Measurements from ENCODE around the gene GSG1. TPM values are rescaled to one million over a fixed set of nuclear protein-coding genes. Genes with fewer than 3 reads are reported as not detected.
A peak's percentile ranks its signal among the peaks of the same experiment; 100 is the strongest.

GSG1 gene
- total RNA-seq, 1 donor from 2014 or later: 0.23 TPM

DNA sequence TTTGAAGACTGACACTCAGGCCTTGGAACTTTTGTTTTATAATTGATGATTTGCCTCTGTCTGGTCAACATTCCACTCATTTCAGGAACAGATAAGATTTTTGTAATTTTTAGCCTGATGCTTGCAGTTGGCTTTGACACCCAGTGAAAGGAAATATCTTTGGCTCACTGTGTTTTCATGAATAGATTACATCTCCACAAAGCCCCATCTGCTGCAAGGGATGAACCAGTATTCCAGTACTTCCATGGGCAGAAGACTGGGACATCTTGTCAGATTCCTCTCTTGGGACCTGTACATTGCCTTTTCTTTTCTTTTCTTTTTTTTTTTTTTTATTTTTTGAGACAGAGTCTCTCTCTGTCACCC, 28.4 kb downstream of the GSG1 start:
- H3K4me2 ChIP-seq (ENCODE audit: low read length): no peak overlapping the region
- H3K27me3 Mint-ChIP-seq (ENCODE audit: low read depth, unreplicated experiment): no peaks in the 10 kb centered on the region
- H3K9ac ChIP-seq (ENCODE audit: low read length): no peak overlapping the region
- DNase-seq (ENCODE audit: low read depth) (peak; percentile 65), FAIRE-seq (no peak)
- H4K20me1 ChIP-seq (ENCODE audit: insufficient read depth, low read length): no peaks in the 10 kb centered on the region
- H3K36me3 ChIP-seq (ENCODE audit: insufficient read depth, low read length): no peaks in the 10 kb centered on the region
- no peak overlapping the region for H3K27ac ChIP-seq (ENCODE audit: low read depth, low read length)
- no peak overlapping the region for H3K27ac Mint-ChIP-seq (ENCODE audit: unreplicated experiment)
- H3K4me1 Mint-ChIP-seq (ENCODE audit: low read depth, unreplicated experiment): peaks cover 11% of the 10 kb centered on the region
- H3K36me3 Mint-ChIP-seq (ENCODE audit: low read depth, unreplicated experiment): peaks cover 11% of the 10 kb centered on the region
- H3K27me3 ChIP-seq (ENCODE audit: insufficient read depth, low read length): no peaks in the 10 kb centered on the region
- peaks cover 5% of the 10 kb centered on the region for H3K9me3 Mint-ChIP-seq (ENCODE audit: unreplicated experiment)
- H3K4me3 ChIP-seq (ENCODE audit: insufficient read depth, low read depth, low read length): no peak overlapping the region
- no peak overlapping the region for H3K4me3 Mint-ChIP-seq (ENCODE audit: unreplicated experiment)
- H3K4me1 ChIP-seq (ENCODE audit: insufficient read depth, low read length): no peaks in the 10 kb centered on the region
- H2AFZ ChIP-seq (ENCODE audit: low read depth, low read length): no peak overlapping the region
- H3K79me2 ChIP-seq (ENCODE audit: insufficient read depth, low read length): no peaks in the 10 kb centered on the region
- no peak for TF ChIP-seq EZH2 (IDR thresholded peaks at IDR 0.05; ENCODE audit: insufficient read depth, low read length)
- TF ChIP-seq, protein P1, sequence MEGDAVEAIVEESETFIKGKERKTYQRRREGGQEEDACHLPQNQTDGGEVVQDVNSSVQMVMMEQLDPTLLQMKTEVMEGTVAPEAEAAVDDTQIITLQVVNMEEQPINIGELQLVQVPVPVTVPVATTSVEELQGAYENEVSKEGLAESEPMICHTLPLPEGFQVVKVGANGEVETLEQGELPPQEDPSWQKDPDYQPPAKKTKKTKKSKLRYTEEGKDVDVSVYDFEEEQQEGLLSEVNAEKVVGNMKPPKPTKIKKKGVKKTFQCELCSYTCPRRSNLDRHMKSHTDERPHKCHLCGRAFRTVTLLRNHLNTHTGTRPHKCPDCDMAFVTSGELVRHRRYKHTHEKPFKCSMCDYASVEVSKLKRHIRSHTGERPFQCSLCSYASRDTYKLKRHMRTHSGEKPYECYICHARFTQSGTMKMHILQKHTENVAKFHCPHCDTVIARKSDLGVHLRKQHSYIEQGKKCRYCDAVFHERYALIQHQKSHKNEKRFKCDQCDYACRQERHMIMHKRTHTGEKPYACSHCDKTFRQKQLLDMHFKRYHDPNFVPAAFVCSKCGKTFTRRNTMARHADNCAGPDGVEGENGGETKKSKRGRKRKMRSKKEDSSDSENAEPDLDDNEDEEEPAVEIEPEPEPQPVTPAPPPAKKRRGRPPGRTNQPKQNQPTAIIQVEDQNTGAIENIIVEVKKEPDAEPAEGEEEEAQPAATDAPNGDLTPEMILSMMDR (IDR thresholded peaks at IDR 0.05; ENCODE audit: insufficient read depth, low read depth, low read length): no peak
- H3K9me3 ChIP-seq (ENCODE audit: insufficient read depth, low read depth, low read length): no peaks in the 10 kb centered on the region

DNA sequence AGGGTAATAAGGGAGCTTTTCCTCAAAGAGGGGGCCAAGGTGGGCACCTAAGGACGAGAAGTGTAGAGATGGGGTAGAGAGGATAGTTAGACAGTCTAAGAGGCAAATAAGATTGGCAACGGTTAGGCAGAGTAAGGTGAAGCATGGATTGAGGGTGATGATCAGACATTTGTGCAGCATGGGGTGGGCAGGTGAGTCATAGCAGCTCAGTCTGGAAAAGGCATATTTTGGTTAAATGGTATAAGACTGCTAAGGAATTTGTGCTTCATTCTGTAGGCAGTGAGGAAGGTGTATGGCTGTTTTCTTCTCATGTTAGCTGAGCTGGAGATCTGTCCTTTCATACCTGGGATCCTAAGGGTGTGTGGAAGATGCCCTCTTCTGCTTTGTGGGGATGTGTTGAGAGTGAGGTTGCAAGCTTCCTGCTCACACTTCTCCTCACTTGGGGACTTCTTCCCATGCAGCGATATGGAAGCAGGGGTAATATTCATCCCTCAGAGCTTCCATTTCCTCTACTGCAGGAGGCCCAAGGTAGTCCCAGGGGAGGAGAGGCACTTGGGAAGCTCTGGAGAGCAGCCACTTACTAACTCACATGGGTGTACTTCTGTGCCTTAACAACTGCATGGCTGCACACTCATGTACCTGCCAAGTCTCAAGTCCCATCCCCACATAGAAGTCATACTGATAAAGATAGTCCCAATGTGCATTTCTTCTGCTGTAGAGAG, 28.9 kb downstream of the GSG1 start:
- peaks cover 1% of the 10 kb centered on the region for H3K9me3 Mint-ChIP-seq (ENCODE audit: unreplicated experiment)
- Histone ChIP-seq H3K4me1 (ENCODE audit: insufficient read depth, low read length) (no peaks in the 10 kb centered on the region), H3K27ac (ENCODE audit: low read depth, low read length) (no peak overlapping the region), H3K79me2 (ENCODE audit: insufficient read depth, low read length) (no peaks in the 10 kb centered on the region), H3K4me3 (ENCODE audit: insufficient read depth, low read depth, low read length) (no peak overlapping the region), H3K4me2 (ENCODE audit: low read length) (peak overlapping the region; percentile 23), H3K36me3 (ENCODE audit: insufficient read depth, low read length) (no peaks in the 10 kb centered on the region), H4K20me1 (ENCODE audit: insufficient read depth, low read length) (no peaks in the 10 kb centered on the region), H3K27me3 (ENCODE audit: insufficient read depth, low read length) (no peaks in the 10 kb centered on the region), H3K9me3 (ENCODE audit: insufficient read depth, low read depth, low read length) (no peaks in the 10 kb centered on the region), H3K9ac (ENCODE audit: low read length) (no peak overlapping the region), H2AFZ (ENCODE audit: low read depth, low read length) (no peak overlapping the region)
- FAIRE-seq (peak; percentile 58), DNase-seq (ENCODE audit: low read depth) (peak; percentile 56)
- peaks cover 6% of the 10 kb centered on the region for H3K36me3 Mint-ChIP-seq (ENCODE audit: low read depth, unreplicated experiment)
- peaks cover 11% of the 10 kb centered on the region for H3K4me1 Mint-ChIP-seq (ENCODE audit: low read depth, unreplicated experiment)
- H3K4me3 Mint-ChIP-seq (ENCODE audit: unreplicated experiment): no peak overlapping the region
- H3K27me3 Mint-ChIP-seq (ENCODE audit: low read depth, unreplicated experiment): no peaks in the 10 kb centered on the region
- TF ChIP-seq, protein P1 (IDR thresholded peaks at IDR 0.05; ENCODE audit: insufficient read depth, low read depth, low read length): no peak
- TF ChIP-seq EZH2 (IDR thresholded peaks at IDR 0.05; ENCODE audit: insufficient read depth, low read length): no peak
- H3K27ac Mint-ChIP-seq (ENCODE audit: unreplicated experiment): no peak overlapping the region

DNA sequence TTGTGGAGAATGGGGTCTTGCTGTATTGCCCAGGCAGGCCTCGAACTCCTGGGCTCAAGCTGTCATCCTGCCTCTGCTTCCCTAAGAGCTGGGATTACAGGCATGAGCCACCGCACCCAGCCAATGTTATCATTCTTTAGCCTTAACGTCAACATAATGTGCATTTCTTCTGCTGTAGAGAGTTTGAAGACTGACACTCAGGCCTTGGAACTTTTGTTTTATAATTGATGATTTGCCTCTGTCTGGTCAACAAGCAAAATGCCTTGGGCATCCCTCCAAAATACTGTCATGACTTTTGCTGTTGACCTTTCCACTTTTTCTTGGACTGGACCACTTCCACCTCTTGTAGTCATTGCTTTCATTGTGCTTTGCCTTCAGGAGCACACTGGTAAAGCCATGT, 30.3 kb downstream of the GSG1 start:
- H3K4me1 Mint-ChIP-seq (ENCODE audit: low read depth, unreplicated experiment): peaks cover 11% of the 10 kb centered on the region
- DNase-seq (ENCODE audit: low read depth) (peak; percentile 70), FAIRE-seq (no peak)
- H3K27me3 Mint-ChIP-seq (ENCODE audit: low read depth, unreplicated experiment): no peaks in the 10 kb centered on the region
- no peaks in the 10 kb centered on the region for H3K4me1 ChIP-seq (ENCODE audit: insufficient read depth, low read length)
- H3K36me3 Mint-ChIP-seq (ENCODE audit: low read depth, unreplicated experiment): peaks cover 6% of the 10 kb centered on the region
- no peaks in the 10 kb centered on the region for H4K20me1 ChIP-seq (ENCODE audit: insufficient read depth, low read length)
- no peak for TF ChIP-seq EZH2 (IDR thresholded peaks at IDR 0.05; ENCODE audit: insufficient read depth, low read length)
- TF ChIP-seq, protein P1 (IDR thresholded peaks at IDR 0.05; ENCODE audit: insufficient read depth, low read depth, low read length): no peak
- H3K9me3 Mint-ChIP-seq (ENCODE audit: unreplicated experiment): no peaks in the 10 kb centered on the region
- no peak overlapping the region for H3K27ac ChIP-seq (ENCODE audit: low read depth, low read length)
- H3K9me3 ChIP-seq (ENCODE audit: insufficient read depth, low read depth, low read length): no peaks in the 10 kb centered on the region
- H3K4me3 ChIP-seq (ENCODE audit: insufficient read depth, low read depth, low read length): no peak overlapping the region
- no peaks in the 10 kb centered on the region for H3K36me3 ChIP-seq (ENCODE audit: insufficient read depth, low read length)
- H2AFZ ChIP-seq (ENCODE audit: low read depth, low read length): no peak overlapping the region
- no peaks in the 10 kb centered on the region for H3K79me2 ChIP-seq (ENCODE audit: insufficient read depth, low read length)
- no peak overlapping the region for H3K9ac ChIP-seq (ENCODE audit: low read length)
- no peaks in the 10 kb centered on the region for H3K27me3 ChIP-seq (ENCODE audit: insufficient read depth, low read length)
- no peak overlapping the region for H3K4me2 ChIP-seq (ENCODE audit: low read length)
- H3K4me3 Mint-ChIP-seq (ENCODE audit: unreplicated experiment): no peak overlapping the region
- no peak overlapping the region for H3K27ac Mint-ChIP-seq (ENCODE audit: unreplicated experiment)
